IPS DF 4.7 (cell line): ENCODE data around the gene PON1.

Experiments used
- DNase-seq: peaks from one replicate; pipeline ENCODE4 v3.0.0-alpha.2; 2013; ENCODE audit warnings: low spot score; ENCODE audit errors: extremely low read depth

Gene PON1

GRCh38 chr7:95324431-95324830 is at the start of gene PON1:
Gene PON1, minus strand, starts transcription at chr7:95324532. Its CDS starts 57 bp downstream, at chr7:95324475.
- DNase-seq: no peak

- DNase-seq: no peak
Observed at GRCh38 chr7:95373323-95373722, 49.0 kb upstream of the PON1 start.

GRCh38 chr7:95368235-95368634 is 43.9 kb upstream of the PON1 start:
- DNase-seq: no peak

GRCh38 chr7:95367606-95368005 is 43.3 kb upstream of the PON1 start:
- no peak for DNase-seq

DNA sequence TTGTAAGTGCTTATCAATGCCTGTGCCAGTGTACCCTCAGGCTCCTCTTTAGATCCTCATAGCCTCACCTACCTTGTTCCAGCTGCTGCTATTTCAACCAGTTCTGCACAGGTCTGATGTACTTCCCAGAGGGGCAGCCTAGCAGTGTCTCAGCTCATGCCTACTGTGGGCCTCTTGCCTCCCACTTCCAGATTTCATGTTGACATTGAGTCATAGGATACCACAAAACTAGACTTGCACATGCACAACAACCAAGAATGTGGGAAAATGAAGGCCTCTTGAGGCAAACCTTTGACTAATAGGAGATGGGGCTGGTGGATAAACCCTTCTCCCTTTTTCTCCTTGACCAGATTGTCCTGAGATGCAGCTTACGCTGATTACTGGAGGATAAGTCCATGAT is 40.8 kb upstream of the PON1 start:
- DNase-seq: no peak

GRCh38 chr7:95357623-95358022 is 33.3 kb upstream of the PON1 start:
- DNase-seq: no peak

GRCh38 chr7:95342642-95343307 is 18.4 kb upstream of the PON1 start:
- DNase-seq: no peak

DNA sequence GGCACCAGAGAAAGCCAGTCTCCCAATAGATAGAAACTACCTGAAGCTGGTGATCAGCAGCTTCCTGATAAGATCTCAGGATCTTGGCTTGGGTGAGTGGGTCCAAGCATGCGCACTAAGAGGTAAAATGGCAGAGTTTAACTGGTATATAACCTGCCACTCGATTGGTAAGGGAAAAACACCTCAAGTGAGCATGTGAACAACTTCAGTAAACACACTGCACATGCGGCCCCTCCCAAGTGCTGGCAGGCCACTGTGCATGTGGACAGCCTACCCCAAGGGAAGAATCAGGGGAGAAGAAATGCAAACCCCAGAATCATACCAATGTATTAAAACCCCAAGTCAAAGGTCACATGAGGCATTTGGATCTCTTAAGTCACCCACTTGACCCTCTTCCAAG is 17.7 kb upstream of the PON1 start:
- DNase-seq: no peak

DNA sequence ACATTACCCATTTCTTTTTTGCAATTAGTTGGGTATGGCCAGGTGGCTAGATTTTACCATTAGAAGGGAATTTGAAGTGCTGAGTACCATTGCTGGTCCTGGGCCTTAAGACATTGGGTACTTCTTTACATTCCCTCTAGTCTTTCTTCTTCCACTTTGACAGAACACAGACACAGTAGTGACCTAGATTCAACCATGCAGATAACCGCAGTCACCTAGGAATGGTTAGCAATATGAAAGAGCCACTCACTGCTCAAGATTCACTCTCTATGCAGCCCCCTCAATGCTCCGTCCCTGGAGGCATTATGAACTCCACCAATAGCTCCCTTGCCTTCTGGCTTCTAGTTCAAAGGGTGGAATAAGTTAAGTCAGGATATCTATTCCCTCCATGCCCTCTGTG is 16.2 kb upstream of the PON1 start:
- DNase-seq: no peak

DNA sequence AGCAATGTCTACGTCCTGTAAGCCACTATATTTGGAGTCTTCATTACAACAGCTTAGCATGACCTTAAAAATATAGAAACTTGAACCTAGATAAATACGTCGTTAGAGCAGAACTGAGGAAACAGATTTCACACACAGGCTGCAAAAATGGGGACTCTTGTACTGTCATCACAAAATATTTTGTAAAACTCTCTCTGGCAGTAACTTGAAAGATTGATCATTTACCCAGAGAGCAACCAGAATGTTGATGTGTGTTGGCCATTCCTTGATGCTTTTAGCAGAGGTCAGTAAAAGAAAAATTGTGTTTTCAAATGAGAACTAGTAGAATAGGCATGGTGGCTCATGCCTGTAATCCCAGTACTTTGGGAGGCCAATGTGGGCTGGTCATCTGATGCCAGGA is 14.5 kb upstream of the PON1 start:
- no peak for DNase-seq

DNA sequence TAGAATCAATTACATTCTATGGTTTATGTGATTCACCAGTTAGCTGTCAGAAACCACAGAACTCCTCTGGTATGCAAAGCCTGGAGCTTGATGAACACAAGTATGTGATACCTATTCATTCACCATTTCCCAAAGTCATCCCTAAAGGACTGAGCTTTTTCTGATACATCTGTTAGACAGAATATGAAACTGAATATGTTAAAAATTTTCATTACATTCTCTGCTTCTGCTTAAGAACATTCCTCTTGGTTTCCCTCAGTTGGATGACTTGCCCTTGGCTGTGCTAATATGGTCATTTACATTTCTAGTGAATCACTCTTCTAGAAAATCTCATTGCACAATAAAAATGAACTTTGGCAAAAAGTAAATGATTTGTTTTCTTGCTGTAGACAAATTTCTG is 10.8 kb upstream of the PON1 start:
- no peak for DNase-seq

DNA sequence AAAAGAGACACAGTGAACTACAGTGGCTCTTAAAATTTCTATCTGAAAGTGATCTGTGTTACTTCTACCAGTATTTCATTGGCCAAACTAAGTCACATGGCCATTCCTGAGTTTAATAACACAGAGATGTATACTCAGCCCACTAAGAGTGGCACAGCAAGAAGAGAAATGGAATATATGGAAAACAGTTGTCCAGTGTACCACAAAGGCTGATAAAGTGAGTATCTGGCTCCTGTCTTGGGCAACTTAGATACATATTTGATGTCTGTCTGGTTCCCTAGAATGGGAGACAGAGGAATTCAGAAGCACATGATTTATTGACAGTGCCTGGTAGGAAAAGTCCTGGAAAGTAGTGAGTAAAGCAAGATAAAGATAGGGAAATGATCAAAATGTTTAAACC is 10.1 kb upstream of the PON1 start:
- no peak for DNase-seq

DNA sequence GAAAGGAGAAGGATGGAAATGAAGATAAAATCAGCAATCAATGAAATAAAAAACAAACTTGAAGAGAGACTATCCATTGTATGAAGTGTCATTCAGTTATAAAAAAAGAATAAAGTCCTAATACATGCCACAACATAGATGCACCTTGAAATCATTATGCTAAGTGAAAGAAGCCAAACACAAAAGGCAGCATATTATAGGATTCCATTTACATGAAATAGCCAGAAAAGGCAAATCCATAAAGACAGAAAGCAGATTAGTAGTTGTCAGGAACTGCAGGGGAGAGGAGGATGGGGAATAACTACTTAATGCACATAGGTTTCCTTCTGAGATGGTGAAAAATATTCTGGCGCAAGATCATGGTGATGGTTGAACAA is 6.6 kb upstream of the PON1 start:
- no peak for DNase-seq

DNA sequence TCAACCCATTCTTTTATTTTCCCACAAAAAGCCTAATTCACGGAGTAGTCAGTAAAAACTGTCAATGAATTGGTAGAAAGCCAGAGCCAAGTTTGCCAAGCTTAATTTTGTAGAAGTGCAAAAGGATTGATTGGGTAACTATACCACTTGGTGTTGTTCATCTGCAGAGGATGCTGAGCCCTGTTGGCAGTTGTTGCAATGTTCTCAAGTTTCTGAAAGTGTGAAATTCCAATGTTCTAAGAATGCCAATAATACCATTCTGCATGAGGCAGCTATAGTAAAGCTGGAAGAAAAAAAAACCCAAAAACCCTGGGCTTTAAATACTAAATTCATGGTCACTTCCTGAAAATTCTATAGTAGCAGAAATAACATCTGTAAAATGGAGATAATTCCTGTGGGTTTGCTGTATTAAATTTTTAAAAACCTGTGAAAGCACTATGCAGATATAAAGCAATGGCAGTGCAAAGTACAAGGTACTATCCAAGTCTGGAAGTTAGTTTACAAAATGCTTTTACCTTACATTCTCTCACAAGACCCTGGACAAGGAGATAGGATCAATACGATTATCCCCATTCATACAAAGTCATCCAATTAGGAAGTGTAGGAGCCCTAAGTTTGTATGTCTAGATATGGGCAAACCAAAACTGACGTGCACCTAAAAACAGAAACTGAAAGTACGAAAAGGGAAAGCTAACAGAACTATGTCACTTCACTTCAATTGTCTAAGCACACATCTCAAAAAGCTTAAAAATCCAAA is 6.0 kb upstream of the PON1 start:
- DNase-seq: no peak

- no peak for DNase-seq
Observed at GRCh38 chr7:95327356-95327755, 3.0 kb upstream of the PON1 start.

- no peak for DNase-seq
Observed at GRCh38 chr7:95323410-95324129, 762 bp downstream of the PON1 start.

GRCh38 chr7:95322854-95323253 is 1.5 kb downstream of the PON1 start:
- DNase-seq: no peak

GRCh38 chr7:95322396-95322795 is 1.9 kb downstream of the PON1 start:
- DNase-seq: no peak

DNA sequence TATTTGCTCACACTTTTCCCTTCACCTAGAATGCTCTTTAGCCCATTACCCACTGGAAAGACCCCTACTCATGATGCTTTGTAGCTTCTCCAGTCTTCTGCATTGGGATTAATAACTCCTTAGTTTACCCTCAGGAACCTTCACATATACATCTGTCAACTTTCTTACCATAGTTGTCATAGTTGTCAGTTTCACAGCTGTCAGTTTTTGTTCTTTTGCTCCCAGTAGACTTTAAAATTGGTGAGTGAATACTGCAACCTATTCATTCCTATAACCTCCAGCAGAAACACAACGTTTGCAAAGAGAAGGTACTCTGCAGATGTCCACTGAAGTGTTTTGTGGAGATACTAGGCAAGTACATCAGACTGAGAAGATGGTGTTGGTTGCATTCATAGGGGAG is 2.6 kb downstream of the PON1 start:
- no peak for DNase-seq

- no peak for DNase-seq
Observed at GRCh38 chr7:95320651-95321050, 3.7 kb downstream of the PON1 start.

DNA sequence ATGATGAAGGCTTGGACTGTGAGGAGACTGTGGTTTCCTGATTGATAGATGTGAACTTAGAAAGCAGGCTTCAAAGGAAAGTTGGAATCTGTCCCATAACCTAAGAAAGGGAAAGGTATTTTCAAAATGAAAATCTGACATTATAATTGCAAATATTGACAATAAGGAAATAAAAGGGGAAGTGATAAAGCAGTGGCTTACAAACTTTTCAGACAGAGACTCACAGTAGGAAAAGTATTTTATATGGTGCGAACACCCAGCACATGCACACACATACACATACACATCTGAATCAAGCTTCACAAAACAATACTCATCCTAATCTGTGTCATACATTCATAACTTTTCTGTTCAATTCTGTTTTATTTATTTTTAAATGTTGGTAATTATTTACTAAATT is 4.8 kb downstream of the PON1 start:
- no peak for DNase-seq

DNA sequence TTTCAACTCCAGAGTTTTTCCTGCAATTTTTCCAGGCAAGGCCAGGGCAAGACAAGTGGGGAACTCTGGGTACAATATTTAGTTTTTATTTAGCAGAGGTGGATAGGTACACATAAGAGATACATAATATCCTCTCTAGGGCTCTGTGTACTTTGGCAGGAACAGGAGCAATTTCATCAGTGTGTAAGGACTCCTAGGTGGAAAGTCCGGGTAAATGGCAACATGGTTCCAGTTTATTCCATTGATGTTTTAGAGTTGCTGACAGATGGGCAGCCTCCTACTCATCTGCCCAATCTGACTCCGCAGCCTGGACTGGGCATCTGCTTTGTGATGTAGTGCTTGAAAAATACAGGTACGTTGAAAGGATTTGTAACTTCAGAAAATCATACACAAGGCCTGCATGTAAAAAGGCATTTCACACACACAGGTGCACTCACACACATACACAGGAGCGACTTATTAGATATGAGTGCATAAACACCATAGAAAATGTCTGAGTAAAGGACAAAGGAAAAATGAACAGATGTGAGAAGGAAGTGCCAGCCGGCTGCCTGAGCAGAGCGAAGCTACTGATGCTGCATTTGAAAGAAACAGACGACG is 5.7 kb downstream of the PON1 start:
- DNase-seq: no peak
